GM10266 (cell line): ENCODE measurements around the gene ENOX1.

Source experiments
- DNase-seq: peaks from one replicate; pipeline ENCODE4 v3.0.0; 2012; ENCODE audit errors: extremely low spot score
- TF ChIP-seq, protein P1 (sequence below): IDR thresholded peaks from 2 replicates; pipeline ENCODE4 v1.5.1; 2012; ENCODE audit warnings: mild to moderate bottlenecking, low read depth; ENCODE audit not compliant: control insufficient read depth, insufficient read depth; ENCODE audit errors: missing control alignments

ENOX1 gene

DNA sequence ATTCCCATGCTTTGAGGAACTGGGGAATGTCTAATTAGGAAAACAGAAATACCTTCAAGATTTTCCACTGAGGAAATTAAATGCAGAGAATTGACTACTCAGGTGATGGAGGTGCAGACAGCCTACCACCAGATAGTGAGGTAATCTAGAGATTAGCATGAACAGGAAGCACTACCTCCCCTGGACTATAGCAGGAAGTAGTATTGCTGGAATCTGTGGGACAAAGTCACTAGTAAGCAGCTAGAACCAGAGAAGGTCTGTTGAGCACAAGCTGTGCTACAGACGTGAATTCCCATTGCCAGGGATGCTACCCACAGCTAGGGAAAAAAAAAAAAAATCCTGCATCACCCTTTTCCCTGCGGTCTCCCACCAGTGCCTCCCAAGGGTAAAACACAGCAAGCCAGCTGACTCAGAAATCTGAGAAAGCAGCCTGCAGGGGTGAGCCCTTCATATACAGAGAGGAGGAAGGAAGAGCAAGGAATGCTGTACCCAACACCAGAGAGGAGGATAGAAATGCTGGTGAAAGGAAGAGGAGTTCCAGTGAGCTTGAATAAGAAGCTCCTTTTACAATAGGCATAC lies 10.2 kb downstream of the ENOX1 start:
- DNase-seq, result no peak

DNA sequence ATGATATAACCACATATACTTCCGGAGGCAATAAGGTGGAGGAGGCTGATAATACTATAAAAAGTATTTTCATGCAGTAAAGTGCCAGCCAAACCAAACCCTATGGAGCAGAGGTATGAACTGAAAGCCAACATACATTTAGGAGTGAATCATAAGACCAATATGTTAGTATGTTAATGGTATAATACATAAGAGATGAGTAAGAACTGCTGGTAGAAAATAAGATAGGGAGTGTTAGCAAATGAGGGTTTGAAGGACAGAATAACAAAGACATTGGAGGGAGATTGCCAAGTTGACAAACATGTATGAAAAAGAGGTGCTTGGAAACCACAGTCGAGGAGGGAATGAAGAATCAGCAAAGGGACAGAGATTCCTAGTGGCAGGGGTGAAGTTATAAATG lies 10.8 kb downstream of the ENOX1 start:
- DNase-seq, result no peak

More for the DNA sequence above, 10.2 kb downstream of the ENOX1 start:
- TF ChIP-seq, protein P1, sequence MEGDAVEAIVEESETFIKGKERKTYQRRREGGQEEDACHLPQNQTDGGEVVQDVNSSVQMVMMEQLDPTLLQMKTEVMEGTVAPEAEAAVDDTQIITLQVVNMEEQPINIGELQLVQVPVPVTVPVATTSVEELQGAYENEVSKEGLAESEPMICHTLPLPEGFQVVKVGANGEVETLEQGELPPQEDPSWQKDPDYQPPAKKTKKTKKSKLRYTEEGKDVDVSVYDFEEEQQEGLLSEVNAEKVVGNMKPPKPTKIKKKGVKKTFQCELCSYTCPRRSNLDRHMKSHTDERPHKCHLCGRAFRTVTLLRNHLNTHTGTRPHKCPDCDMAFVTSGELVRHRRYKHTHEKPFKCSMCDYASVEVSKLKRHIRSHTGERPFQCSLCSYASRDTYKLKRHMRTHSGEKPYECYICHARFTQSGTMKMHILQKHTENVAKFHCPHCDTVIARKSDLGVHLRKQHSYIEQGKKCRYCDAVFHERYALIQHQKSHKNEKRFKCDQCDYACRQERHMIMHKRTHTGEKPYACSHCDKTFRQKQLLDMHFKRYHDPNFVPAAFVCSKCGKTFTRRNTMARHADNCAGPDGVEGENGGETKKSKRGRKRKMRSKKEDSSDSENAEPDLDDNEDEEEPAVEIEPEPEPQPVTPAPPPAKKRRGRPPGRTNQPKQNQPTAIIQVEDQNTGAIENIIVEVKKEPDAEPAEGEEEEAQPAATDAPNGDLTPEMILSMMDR, result no peak

DNA sequence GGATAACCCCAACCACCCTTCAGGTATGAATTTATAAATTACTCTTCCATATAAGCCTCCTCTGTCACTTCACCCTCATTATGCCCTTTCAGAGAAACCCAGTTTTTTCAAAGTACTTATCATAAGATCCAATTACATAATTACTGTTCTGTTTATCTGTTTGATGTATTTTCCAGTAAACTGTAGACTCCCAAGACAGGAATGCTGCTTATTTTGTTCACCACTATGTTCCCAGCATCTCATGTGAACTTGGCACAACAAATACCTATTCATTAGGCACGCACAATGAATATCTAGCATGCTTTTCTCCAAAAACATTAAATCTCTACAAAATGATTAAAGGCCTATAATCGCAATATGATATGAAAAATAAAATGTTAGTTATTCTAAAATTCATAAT lies 13.2 kb downstream of the ENOX1 start:
- DNase-seq, result no peak
- TF ChIP-seq, protein P1, result no peak

More for the DNA sequence above, 10.8 kb downstream of the ENOX1 start:
- TF ChIP-seq, protein P1, result no peak

DNA sequence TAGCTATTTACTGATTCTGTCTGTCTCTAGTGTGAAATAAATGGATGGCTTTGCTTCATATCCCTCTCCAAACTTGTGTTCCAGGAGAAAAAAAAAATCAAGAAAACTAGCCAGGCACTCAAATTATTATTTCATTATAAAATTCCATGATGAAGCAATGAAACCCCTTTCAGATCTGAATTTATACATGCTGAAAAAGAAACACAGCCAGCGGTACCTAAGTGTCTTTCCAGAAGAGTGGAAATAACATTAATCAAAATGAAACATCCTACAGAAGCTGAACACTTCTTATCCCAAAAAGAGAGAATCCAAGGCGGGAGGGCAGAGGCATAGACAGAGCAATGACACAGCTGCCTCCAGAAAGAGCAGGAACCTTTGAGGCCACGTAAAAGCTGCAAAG lies 15.9 kb downstream of the ENOX1 start:
- DNase-seq, result no peak
- TF ChIP-seq, protein P1, result no peak

DNA sequence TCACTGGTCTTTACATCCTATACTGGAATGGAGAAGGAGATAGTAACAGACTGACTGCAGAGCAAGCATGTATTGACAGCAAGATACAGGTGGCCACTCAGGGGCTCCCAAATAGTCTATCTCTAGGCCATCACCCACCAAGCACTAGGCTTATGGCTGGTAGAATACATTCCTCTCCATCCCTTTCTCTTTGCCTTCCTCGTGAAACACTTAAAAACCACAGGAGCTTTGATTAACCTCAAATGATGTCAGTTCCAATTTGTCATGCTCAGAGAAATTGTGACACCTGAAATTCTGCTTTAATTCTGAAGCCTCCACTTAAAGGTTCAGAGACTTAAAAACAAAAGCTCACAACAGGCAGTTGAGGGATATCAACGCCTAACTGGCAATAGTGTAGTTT lies 17.2 kb downstream of the ENOX1 start:
- TF ChIP-seq, protein P1, result no peak
- no peak for DNase-seq

DNA sequence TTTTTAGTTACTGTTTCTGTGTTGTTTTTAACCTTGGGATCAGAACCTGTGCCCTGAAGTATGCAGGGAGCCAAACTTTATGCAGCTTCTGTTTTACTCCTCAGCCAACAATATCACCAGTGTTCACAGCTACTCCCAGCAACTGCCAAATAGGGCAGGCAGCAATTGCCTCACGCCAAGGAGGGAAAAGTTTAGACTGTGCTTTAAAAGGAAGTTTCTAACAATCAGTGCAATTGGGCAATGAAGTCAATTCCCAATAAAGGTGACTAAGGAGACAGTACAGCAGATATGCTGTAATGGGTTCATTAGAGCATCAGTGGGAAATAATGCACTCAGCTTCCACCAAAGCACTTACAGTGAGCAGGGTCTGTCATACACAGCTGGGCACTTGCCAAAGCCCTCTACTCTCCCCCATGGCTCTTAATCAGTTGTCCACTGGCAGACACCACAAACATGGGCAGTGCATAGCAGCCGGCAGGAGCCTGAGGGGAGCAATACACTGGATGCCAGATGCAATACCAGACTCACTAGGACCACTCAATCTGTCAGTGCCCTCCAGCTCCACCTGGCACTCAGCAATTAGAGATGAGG lies 19.3 kb downstream of the ENOX1 start:
- DNase-seq, result no peak
- TF ChIP-seq, protein P1, result no peak

DNA sequence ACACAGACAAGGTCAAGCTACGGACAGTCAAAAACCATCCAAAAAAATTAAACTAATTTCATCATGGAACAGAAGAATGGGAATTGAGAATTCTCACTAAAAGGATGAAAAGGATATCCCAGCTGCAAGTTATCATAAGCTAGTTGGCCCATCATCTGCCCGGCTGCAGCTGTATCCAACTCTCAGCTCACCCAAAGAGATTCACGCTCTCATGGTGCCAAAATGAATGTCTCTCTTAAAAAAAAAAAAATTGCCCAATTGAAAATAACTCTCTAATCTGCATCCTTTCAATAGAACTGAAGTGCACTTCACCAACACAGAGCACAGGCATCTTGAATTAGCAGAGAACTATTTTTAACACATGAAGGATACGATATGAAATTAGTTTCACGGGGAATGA lies 20.0 kb downstream of the ENOX1 start:
- no peak for DNase-seq
- TF ChIP-seq, protein P1, result no peak
